Cardiac muscle cell (in vitro differentiated cells and primary cell): ENCODE data around the gene LIN54. TPM values are rescaled to one million over a fixed set of nuclear protein-coding genes. Genes with fewer than 3 reads are reported as not detected.
"Not testable (repeated sequence)": the region's sequence is repeated elsewhere in the genome, so short reads cannot be mapped to it uniquely, and the experiment has no call there.

ENCODE experiments used
- DNase-seq, 2 donors: peaks; one replicate each; pipeline versions ENCODE4 v3.0.0 to v3.0.0-alpha.2; 2010 to 2017; ENCODE audit warnings: low read depth in 1 of 2, low spot score in 1 of 2
- H3K27ac ChIP-seq: fragments of 200-600 bp; sonication (generic); 2 replicates; pipeline ENCODE4 v1.5.1; 2016
- H3K27me3 ChIP-seq: fragments of 200-600 bp; sonication (generic); 2 replicates; pipeline ENCODE4 v1.6.0; 2016; ENCODE audit warnings: control low read depth
- H3K36me3 ChIP-seq: fragments of 200-600 bp; sonication (generic); 2 replicates; pipeline ENCODE4 v1.5.1; 2016; ENCODE audit warnings: control low read depth
- H3K4me1 ChIP-seq: fragments of 200-600 bp; sonication (generic); 2 replicates; pipeline ENCODE4 v1.8.1; 2017; ENCODE audit warnings: low read depth, mild to moderate bottlenecking, mixed run types
- H3K4me3 ChIP-seq: fragments of 200-600 bp; sonication (generic); 2 replicates; pipeline ENCODE4 v1.5.1; 2016; ENCODE audit warnings: mild to moderate bottlenecking
- H3K9me3 ChIP-seq: fragments of 200-600 bp; sonication (generic); 2 replicates; pipeline ENCODE4 v1.5.1; 2017; ENCODE audit warnings: low read depth, mild to moderate bottlenecking, control low read depth
- CTCF ChIP-seq: IDR thresholded peaks from 2 replicates; pipeline ENCODE4 v1.5.1; 2012; ENCODE audit warnings: low read depth, mild to moderate bottlenecking, low read length
- polyA plus RNA-seq: library from polyadenylated mRNA; unstranded; fragments of >200 nt; fragmentation: Nextera tagmentation; extraction: Ambion mirVana; gene quantifications from 2 replicates; pipeline ENCODE4 v1.2.1, GENCODE V29; 2016
- total RNA-seq: library from RNA; depleted of rRNA; stranded (reverse); fragments of >200 nt; gene quantifications from 2 replicates; pipeline ENCODE4 v1.2.3, GENCODE V29; 2016

Gene LIN54
- total and polyA plus RNA-seq, 2 experiments from 2014 or later = 4.8 to 9.2 TPM

- TF ChIP-seq CTCF = no peak
- no peak for DNase-seq
- H3K4me3 ChIP-seq = no peak overlapping the region
- H3K36me3 ChIP-seq = peaks cover 9% of the 10 kb centered on the region
- H3K27me3 ChIP-seq = no peaks in the 10 kb centered on the region
- no peak overlapping the region for H3K27ac ChIP-seq
- no peaks in the 10 kb centered on the region for H3K9me3 ChIP-seq
- no peaks in the 10 kb centered on the region for H3K4me1 ChIP-seq
These were observed 88.8 kb downstream of the LIN54 start for GRCh38 chr4:82921795-82922194.

GRCh38 chr4:82919386-82919785 lies 91.2 kb downstream of the LIN54 start:
- DNase-seq = no peak
- peak overlapping the region; percentile 26 for H3K27ac ChIP-seq
- no peaks in the 10 kb centered on the region for H3K9me3 ChIP-seq
- peaks cover 9% of the 10 kb centered on the region for H3K36me3 ChIP-seq
- H3K27me3 ChIP-seq = no peaks in the 10 kb centered on the region
- no peaks in the 10 kb centered on the region for H3K4me1 ChIP-seq
- no peak for TF ChIP-seq CTCF
- H3K4me3 ChIP-seq = no peak overlapping the region

DNA sequence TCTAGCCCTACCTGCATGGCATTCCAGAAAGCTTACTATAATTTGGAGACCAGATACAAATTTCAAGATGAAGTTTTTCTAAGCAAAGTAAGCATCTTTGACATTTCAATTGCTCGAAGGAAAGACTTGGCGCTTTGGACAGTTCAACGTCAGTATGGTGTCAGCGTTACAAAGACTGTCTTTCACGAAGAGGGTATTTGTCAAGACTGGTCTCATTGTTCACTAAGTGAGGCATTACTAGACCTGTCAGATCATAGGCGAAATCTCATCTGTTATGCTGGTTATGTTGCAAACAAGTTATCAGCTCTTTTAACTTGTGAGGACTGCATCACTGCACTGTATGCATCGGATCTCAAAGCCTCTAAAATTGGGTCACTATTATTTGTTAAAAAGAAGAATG lies 92.5 kb downstream of the LIN54 start:
- no peak for TF ChIP-seq CTCF
- Histone ChIP-seq H3K27me3 (no peaks in the 10 kb centered on the region), H3K4me1 (no peaks in the 10 kb centered on the region), H3K27ac (no peak overlapping the region), H3K9me3 (no peaks in the 10 kb centered on the region), H3K4me3 (no peak overlapping the region), H3K36me3 (peaks cover 9% of the 10 kb centered on the region)
- DNase-seq = no peak

DNA sequence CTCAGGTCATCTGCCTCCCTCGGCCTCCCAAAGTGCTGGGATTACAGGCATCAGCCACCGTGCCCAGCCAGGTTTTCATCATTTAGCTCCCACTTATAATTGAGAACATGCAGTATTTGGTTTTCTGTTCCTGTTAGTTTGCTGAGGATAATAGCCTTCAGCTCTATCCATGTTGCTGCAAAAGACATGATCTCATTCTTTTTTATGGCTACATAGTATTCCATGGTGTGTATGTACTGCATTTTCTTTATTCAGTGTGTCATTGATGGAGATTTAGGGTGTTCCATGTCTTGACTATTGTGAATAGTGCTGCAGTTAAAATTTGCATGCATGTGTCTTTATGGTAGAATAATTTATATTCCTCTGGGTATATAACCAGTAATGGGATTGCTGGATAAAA lies 96.7 kb downstream of the LIN54 start:
- H3K27me3 ChIP-seq, H3K27ac ChIP-seq, H3K4me1 ChIP-seq, H3K4me3 ChIP-seq, H3K9me3 ChIP-seq, DNase-seq: not testable (repeated sequence)
- H3K36me3 ChIP-seq = peaks cover 23% of the 10 kb centered on the region

DNA sequence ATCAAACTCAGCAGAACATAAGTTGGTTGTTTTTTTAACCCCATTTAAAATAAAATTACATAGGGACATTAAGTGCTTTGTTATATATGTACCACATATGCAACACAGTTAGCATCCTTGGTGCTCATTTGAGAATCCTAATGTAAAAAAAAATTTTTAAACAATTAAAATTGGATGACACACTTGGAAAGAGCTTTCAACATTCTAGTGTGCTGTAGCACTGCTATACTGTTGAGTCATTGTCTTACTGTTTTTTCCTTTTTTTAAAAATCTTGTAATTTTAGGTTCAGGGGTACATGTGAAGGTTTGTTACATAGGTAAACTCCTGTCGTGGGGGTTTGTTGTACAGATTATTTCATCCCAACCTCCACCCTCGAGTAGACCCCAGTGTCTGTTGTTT lies 97.3 kb downstream of the LIN54 start:
- Histone ChIP-seq H3K27me3 (no peaks in the 10 kb centered on the region), H3K4me3 (no peak overlapping the region)
- DNase-seq = no peak

GRCh38 chr4:82909326-82909725 lies 101.3 kb downstream of the LIN54 start:
- no peak for TF ChIP-seq CTCF
- Histone ChIP-seq H3K4me3 (no peak overlapping the region), H3K27me3 (no peaks in the 10 kb centered on the region), H3K9me3 (no peaks in the 10 kb centered on the region), H3K4me1 (no peaks in the 10 kb centered on the region), H3K36me3 (peaks cover 33% of the 10 kb centered on the region), H3K27ac (no peak overlapping the region)
- DNase-seq = no peak

More for the DNA sequence above, 97.3 kb downstream of the LIN54 start:
- Histone ChIP-seq H3K27ac (no peak overlapping the region), H3K4me1 (no peaks in the 10 kb centered on the region), H3K36me3 (peaks cover 24% of the 10 kb centered on the region), H3K9me3 (no peaks in the 10 kb centered on the region)
- TF ChIP-seq CTCF = no peak
